Large intestine (tissue), 3 donors: ENCODE measurements around the gene NEUROG1. TPM values are rescaled to one million over a fixed set of nuclear protein-coding genes. Genes with fewer than 3 reads are reported as not detected.

Experiments used
- DNase-seq, 2 donors: peaks; one replicate each; pipeline versions ENCODE4 v3.0.0 to v3.0.0-alpha.2; 2013
- H3K27ac ChIP-seq: one replicate; pipeline ENCODE4 v1.5.1; 2013; ENCODE audit warnings: low read length
- H3K27me3 ChIP-seq: 2 replicates; pipeline ENCODE4 v1.6.1; 2013; ENCODE audit warnings: low read length; ENCODE audit not compliant: control insufficient read depth, insufficient read depth
- H3K36me3 ChIP-seq: 2 replicates; pipeline ENCODE4 v1.6.1; 2013; ENCODE audit warnings: low read length; ENCODE audit not compliant: control insufficient read depth, insufficient read depth
- H3K4me1 ChIP-seq: one replicate; pipeline ENCODE4 v1.6.1; 2013; ENCODE audit warnings: low read length; ENCODE audit not compliant: control insufficient read depth, insufficient read depth
- H3K4me3 ChIP-seq: one replicate; pipeline ENCODE4 v1.5.1; 2013; ENCODE audit warnings: low read length
- H3K9me3 ChIP-seq: one replicate; pipeline ENCODE4 v1.6.1; 2013; ENCODE audit warnings: mild to moderate bottlenecking, low read depth, low read length, moderate library complexity; ENCODE audit not compliant: control insufficient read depth
- WGBS: methylation state at CpG from one replicate; pipeline ENCODE4 v1.1.5; 2013; ENCODE audit warnings: low lambda C conversion rate; ENCODE audit not compliant: insufficient coverage; 5-methylcytosine and 5-hydroxymethylcytosine counted together
- polyA plus RNA-seq: library from polyadenylated mRNA; unstranded; fragments of 120-200 nt; gene quantifications from one replicate; pipeline ENCODE4 v1.2.1, GENCODE V29; 2013

The NEUROG1 gene
- polyA plus RNA-seq, 1 donor, result not detected

- Histone ChIP-seq H3K27me3 (peaks cover 20% of the 10 kb centered on the region), H3K4me1 (peaks cover 4% of the 10 kb centered on the region), H3K36me3 (no peaks in the 10 kb centered on the region), H3K27ac (no peak overlapping the region), H3K4me3 (no peak overlapping the region), H3K9me3 (no peaks in the 10 kb centered on the region)
- no CpG with 5 or more reads among the region's 5 CpGs for WGBS
- DNase-seq, result no peak
Measured at GRCh38 chr5:135564331-135564730, 28.6 kb upstream of the NEUROG1 start.

- peaks cover 33% of the 10 kb centered on the region for H3K27me3 ChIP-seq
- H3K36me3 ChIP-seq, result no peaks in the 10 kb centered on the region
- no peaks in the 10 kb centered on the region for H3K9me3 ChIP-seq
- H3K4me1 ChIP-seq, result peaks cover 4% of the 10 kb centered on the region
- H3K27ac ChIP-seq, result no peak overlapping the region
- no peak overlapping the region for H3K4me3 ChIP-seq
- 88% methylated on average over 1 of the region's 6 CpGs for WGBS
- no peak for DNase-seq
Measured at GRCh38 chr5:135561266-135561665, 25.5 kb upstream of the NEUROG1 start.

DNA sequence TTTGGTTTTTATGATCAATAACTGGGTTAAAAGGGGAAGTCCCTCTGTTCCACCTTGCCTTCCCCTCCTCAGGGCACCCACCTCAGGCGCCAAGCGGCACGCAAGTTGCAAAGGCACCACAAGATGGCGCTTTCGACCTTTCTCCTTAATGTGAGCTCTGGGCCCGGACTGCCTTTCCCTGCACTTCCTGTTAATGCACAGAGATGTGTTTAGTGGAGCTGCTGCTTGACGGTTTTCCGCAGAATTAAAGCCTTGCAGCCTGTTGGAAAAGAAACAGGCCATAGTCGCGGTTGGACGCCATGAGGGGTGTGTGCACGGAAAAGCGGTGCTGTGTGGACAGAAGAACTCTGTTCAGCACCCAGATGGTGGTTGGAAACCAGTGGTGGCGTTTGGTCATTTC lies 25.1 kb upstream of the NEUROG1 start:
- DNase-seq, result peak; percentile 71 to 75
- no peak overlapping the region for H3K27ac ChIP-seq
- H3K9me3 ChIP-seq, result no peaks in the 10 kb centered on the region
- no peaks in the 10 kb centered on the region for H3K36me3 ChIP-seq
- peaks cover 4% of the 10 kb centered on the region for H3K4me1 ChIP-seq
- H3K4me3 ChIP-seq, result no peak overlapping the region
- peaks cover 35% of the 10 kb centered on the region for H3K27me3 ChIP-seq
- no CpG with 5 or more reads among the region's 14 CpGs for WGBS

DNA sequence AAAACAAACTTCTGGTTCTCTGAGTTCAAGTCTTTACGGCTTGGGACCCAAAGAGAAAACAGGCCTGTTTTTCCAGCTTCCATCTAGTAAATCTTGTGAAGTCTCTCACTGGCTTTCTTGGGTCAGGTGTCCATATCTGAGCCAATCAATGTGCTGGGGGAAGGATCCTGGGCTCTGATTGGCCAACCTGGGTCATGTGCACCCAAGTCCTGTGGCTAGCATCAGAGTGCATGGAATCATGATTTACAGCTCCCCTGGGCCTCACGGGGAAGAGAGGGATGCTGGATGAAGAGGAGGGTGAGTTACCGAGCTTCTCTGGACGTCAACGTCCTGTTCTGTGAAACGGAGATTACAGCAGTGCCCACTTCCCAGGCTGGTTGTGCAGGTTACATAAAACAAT lies 23.6 kb upstream of the NEUROG1 start:
- no CpG with 5 or more reads among the region's 6 CpGs for WGBS
- Histone ChIP-seq H3K36me3 (no peaks in the 10 kb centered on the region), H3K9me3 (no peaks in the 10 kb centered on the region)

GRCh38 chr5:135557076-135557838 lies 21.5 kb upstream of the NEUROG1 start:
- no peak for DNase-seq
- 85% methylated on average over 5 of the region's 11 CpGs for WGBS
- Histone ChIP-seq H3K4me1 (peaks cover 4% of the 10 kb centered on the region), H3K4me3 (no peak overlapping the region), H3K27me3 (peaks cover 40% of the 10 kb centered on the region), H3K9me3 (no peaks in the 10 kb centered on the region), H3K36me3 (no peaks in the 10 kb centered on the region), H3K27ac (no peak overlapping the region)

More for the DNA sequence above, 23.6 kb upstream of the NEUROG1 start:
- peaks cover 4% of the 10 kb centered on the region for H3K4me1 ChIP-seq
- no peak overlapping the region for H3K4me3 ChIP-seq
- H3K27ac ChIP-seq, result no peak overlapping the region
- no peak for DNase-seq
- H3K27me3 ChIP-seq, result peaks cover 35% of the 10 kb centered on the region

GRCh38 chr5:135556620-135557019 lies 20.9 kb upstream of the NEUROG1 start:
- DNase-seq, result no peak
- H3K4me1 ChIP-seq, result peaks cover 4% of the 10 kb centered on the region
- peaks cover 42% of the 10 kb centered on the region for H3K27me3 ChIP-seq
- 94% methylated on average over 3 of the region's 7 CpGs for WGBS
- H3K4me3 ChIP-seq, result no peak overlapping the region
- no peaks in the 10 kb centered on the region for H3K36me3 ChIP-seq
- H3K9me3 ChIP-seq, result no peaks in the 10 kb centered on the region
- no peak overlapping the region for H3K27ac ChIP-seq

DNA sequence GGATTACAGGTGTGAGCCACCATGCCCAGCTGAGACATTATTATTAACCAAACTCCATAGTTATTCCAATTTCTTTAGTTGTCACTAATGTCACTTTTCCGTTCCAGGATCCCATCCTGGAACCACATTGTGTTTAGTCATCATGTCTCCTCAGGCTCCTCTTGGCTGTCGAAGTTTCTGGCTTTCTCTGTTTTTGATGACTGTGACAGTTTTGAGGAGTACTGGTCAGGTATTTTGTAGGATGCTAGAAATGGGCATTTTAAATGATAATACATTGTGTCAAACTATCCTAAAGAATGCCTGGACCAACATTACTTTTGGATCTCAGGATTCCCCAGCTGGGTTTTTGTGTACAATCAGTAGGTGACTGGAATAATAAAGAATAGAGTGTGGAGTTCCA lies 19.8 kb upstream of the NEUROG1 start:
- Histone ChIP-seq H3K36me3 (no peaks in the 10 kb centered on the region), H3K9me3 (no peaks in the 10 kb centered on the region), H3K27me3 (peaks cover 46% of the 10 kb centered on the region), H3K27ac (no peak overlapping the region), H3K4me1 (no peaks in the 10 kb centered on the region), H3K4me3 (no peak overlapping the region)
- no peak for DNase-seq
- WGBS, result no CpG with 5 or more reads among the region's 2 CpGs

- H3K4me1 ChIP-seq, result no peaks in the 10 kb centered on the region
- no peaks in the 10 kb centered on the region for H3K36me3 ChIP-seq
- peak in 1 of 2 donors; percentile 28 for DNase-seq
- peaks cover 47% of the 10 kb centered on the region for H3K27me3 ChIP-seq
- no peak overlapping the region for H3K27ac ChIP-seq
- no peaks in the 10 kb centered on the region for H3K9me3 ChIP-seq
- WGBS, result 30% methylated on average over 2 of the region's 8 CpGs
- no peak overlapping the region for H3K4me3 ChIP-seq
Measured at GRCh38 chr5:135553688-135554462, 18.1 kb upstream of the NEUROG1 start.

DNA sequence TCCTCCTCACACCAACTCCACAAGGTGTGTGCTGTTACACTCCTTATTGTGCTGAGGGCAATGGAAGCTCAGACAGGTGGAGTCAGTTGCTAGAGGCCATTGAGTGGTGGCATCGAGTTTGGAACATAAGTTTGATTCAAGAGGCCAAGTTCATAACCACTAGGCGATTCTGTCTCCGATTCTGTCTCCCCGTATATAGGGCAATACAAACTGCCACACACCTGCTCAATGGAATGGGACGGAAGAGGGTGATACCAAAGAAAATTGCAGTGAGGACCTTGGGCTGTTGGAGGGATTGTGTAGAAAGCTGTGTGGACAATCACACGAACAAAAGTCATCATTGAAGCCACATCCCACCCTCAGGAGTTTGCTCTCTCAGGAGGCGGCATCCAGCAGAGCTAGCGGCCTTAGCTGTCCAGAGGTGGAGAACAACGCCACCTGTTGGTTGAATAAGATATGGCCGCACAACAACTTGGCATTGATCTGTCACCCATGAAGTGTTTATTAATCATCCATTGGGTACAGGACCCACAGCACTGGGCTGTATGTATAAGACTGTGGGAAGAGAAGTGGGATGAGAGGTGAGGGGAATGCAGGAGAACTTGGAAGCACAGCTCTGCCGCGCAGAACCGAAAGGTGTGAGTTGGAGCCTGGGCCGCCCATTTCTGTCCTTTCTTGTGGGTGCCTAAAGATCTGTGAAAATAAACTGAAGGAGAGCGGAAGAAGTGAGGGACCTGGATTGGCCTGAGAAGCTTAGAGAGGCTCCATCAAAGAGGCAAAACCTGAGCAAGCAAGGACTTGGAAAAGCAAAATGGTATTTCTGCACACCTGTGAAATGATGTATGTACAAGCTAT lies 16.1 kb upstream of the NEUROG1 start:
- H3K36me3 ChIP-seq, result no peaks in the 10 kb centered on the region
- no peak overlapping the region for H3K27ac ChIP-seq
- no peaks in the 10 kb centered on the region for H3K9me3 ChIP-seq
- peaks cover 59% of the 10 kb centered on the region for H3K27me3 ChIP-seq
- DNase-seq, result peak; percentile 44 to 54
- no peaks in the 10 kb centered on the region for H3K4me1 ChIP-seq
- 100% methylated on average over 1 of the region's 15 CpGs for WGBS
- no peak overlapping the region for H3K4me3 ChIP-seq

DNA sequence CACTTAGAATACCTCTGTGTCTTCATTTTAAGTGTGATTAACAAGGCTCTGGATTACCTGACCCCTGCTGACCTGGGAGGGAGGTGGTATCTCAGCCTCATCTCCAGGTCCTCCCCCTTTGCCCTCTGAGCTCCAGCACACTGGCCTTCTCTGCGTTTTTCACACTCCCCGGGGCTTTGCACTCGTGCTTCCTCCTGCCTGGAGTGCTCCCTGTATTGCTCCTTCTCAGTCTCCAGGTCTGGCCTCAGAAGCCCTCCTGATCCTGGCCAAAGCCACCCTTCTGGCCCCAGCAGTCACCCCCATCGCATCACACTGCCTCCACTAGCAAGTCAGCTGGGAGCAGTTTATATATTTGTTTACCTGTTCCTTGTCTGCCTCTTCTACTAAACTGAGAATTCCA lies 13.6 kb upstream of the NEUROG1 start:
- no peak for DNase-seq
- peaks cover 72% of the 10 kb centered on the region for H3K27me3 ChIP-seq
- WGBS, result no CpG with 5 or more reads among the region's 4 CpGs

More for the DNA sequence above, 13.6 kb upstream of the NEUROG1 start:
- Histone ChIP-seq H3K36me3 (no peaks in the 10 kb centered on the region), H3K9me3 (no peaks in the 10 kb centered on the region), H3K4me3 (no peak overlapping the region), H3K4me1 (no peaks in the 10 kb centered on the region), H3K27ac (no peak overlapping the region)
